Fibroblast of pulmonary artery (primary cell): ENCODE data around the gene LMTK3.

Source experiments
- DNase-seq: peaks from one replicate; pipeline ENCODE4 v3.0.0-alpha.2; 2010; ENCODE audit warnings: low read depth
- H3K4me3 ChIP-seq: replicated peaks from 2 replicates; pipeline ENCODE4 v1.5.1; 2011; ENCODE audit warnings: low read depth, mild to moderate bottlenecking, control low read depth, low read length, moderate library complexity
- CTCF ChIP-seq: IDR thresholded peaks from 2 replicates; pipeline ENCODE4 v1.5.1; 2011; ENCODE audit warnings: mild to moderate bottlenecking, control low read depth, low read length, inconsistent platforms; ENCODE audit errors: missing control alignments

LMTK3 gene

GRCh38 chr19:48468772-48469288, 42.8 kb downstream of the LMTK3 start:
- H3K4me3 ChIP-seq = peak overlapping the region; percentile 92
- peak; percentile 100 for DNase-seq
- no peak for TF ChIP-seq CTCF

- peak; percentile 53 for DNase-seq
- no peak overlapping the region for H3K4me3 ChIP-seq
- TF ChIP-seq CTCF = no peak
Measured at GRCh38 chr19:48466561-48467325, 44.9 kb downstream of the LMTK3 start.

- no peak for DNase-seq
- no peak overlapping the region for H3K4me3 ChIP-seq
- no peak for TF ChIP-seq CTCF
Measured at GRCh38 chr19:48465215-48465614, 46.4 kb downstream of the LMTK3 start.

- no peak for TF ChIP-seq CTCF
- no peak overlapping the region for H3K4me3 ChIP-seq
- DNase-seq = no peak
Measured at GRCh38 chr19:48461982-48462655, 49.5 kb downstream of the LMTK3 start.

- no peak for DNase-seq
- TF ChIP-seq CTCF = no peak
- no peak overlapping the region for H3K4me3 ChIP-seq
Measured at GRCh38 chr19:48461651-48461981, 50.0 kb downstream of the LMTK3 start.

- no peak overlapping the region for H3K4me3 ChIP-seq
Measured at GRCh38 chr19:48458016-48458415, 53.6 kb downstream of the LMTK3 start.

More at GRCh38 chr19:48458016-48458415, 53.6 kb downstream of the LMTK3 start:
- no peak for TF ChIP-seq CTCF
- DNase-seq = peak; percentile 51
